HG03280 (cell line): ENCODE measurements around the gene RASSF9.

Experiments used
- ATAC-seq: cut with Tn5 transposase; IDR thresholded peaks from one replicate; pipeline ENCODE4 v1.9.1; 2021; ENCODE audit warnings: mild to moderate bottlenecking, moderate library complexity; ENCODE audit not compliant: unreplicated experiment

The RASSF9 gene

GRCh38 chr12:85836197-85837090 is at the start of gene RASSF9:
Gene RASSF9, minus strand, starts transcription at chr12:85836409. Its CDS starts 208 bp downstream, at chr12:85836201.
- no peak for ATAC-seq

- ATAC-seq: no peak
These were observed 47.6 kb upstream of the RASSF9 start for GRCh38 chr12:85883763-85884162.

- ATAC-seq: no peak
These were observed 41.2 kb upstream of the RASSF9 start for GRCh38 chr12:85877459-85877858.

GRCh38 chr12:85874031-85874461 is 37.8 kb upstream of the RASSF9 start, which contains the start of gene NTS:
Gene NTS, plus strand, starts transcription at chr12:85874295. Its CDS starts 109 bp downstream, at chr12:85874404.
- peak; percentile 74 for ATAC-seq

GRCh38 chr12:85872497-85873091 is 36.4 kb upstream of the RASSF9 start:
- peak; percentile 75 for ATAC-seq

- ATAC-seq: peak; percentile 97
These were observed 31.0 kb upstream of the RASSF9 start for GRCh38 chr12:85866986-85867776.

GRCh38 chr12:85865890-85866289 is 29.7 kb upstream of the RASSF9 start:
- no peak for ATAC-seq

GRCh38 chr12:85856966-85857365 is 20.8 kb upstream of the RASSF9 start:
- no peak for ATAC-seq

GRCh38 chr12:85855305-85855704 is 19.1 kb upstream of the RASSF9 start:
- no peak for ATAC-seq

GRCh38 chr12:85849344-85849743 is 13.1 kb upstream of the RASSF9 start:
- no peak for ATAC-seq

GRCh38 chr12:85843606-85844310 is 7.5 kb upstream of the RASSF9 start:
- no peak for ATAC-seq

GRCh38 chr12:85835426-85836196 is 598 bp downstream of the RASSF9 start:
- ATAC-seq: no peak

- ATAC-seq: no peak
These were observed 1.8 kb downstream of the RASSF9 start for GRCh38 chr12:85834378-85834777.

- ATAC-seq: no peak
These were observed 2.6 kb downstream of the RASSF9 start for GRCh38 chr12:85833579-85833978.

GRCh38 chr12:85831327-85831990 is 4.8 kb downstream of the RASSF9 start:
- ATAC-seq: no peak

- ATAC-seq: no peak
These were observed 6.8 kb downstream of the RASSF9 start for GRCh38 chr12:85829391-85829790.

- ATAC-seq: no peak
These were observed 7.6 kb downstream of the RASSF9 start for GRCh38 chr12:85828576-85828975.

- ATAC-seq: no peak
These were observed 10.5 kb downstream of the RASSF9 start for GRCh38 chr12:85825746-85826145.

GRCh38 chr12:85823436-85824180 is 12.6 kb downstream of the RASSF9 start:
- ATAC-seq: no peak
